HEK293T (cell line): ENCODE results near the gene ARMH3.

Source experiments
- ARNT ChIP-seq: fragments of 450-650 bp; IDR thresholded peaks from 2 replicates; pipeline ENCODE4 v1.6.1; 2017; ENCODE audit warnings: mild to moderate bottlenecking
- BHLHE40 ChIP-seq: fragments of 450-650 bp; IDR thresholded peaks from 2 replicates; pipeline ENCODE4 v1.6.1; 2016; ENCODE audit warnings: mild to moderate bottlenecking, moderate library complexity, borderline replicate concordance
- ELF4 ChIP-seq: fragments of 450-650 bp; IDR thresholded peaks from 2 replicates; pipeline ENCODE4 v1.6.1; 2017; ENCODE audit warnings: antibody characterized with exemption
- FOXA1 ChIP-seq: fragments of 450-650 bp; IDR thresholded peaks from 2 replicates; pipeline ENCODE4 v1.6.1; 2016; ENCODE audit warnings: mild to moderate bottlenecking
- FOXK2 ChIP-seq: fragments of 450-650 bp; IDR thresholded peaks from 2 replicates; pipeline ENCODE4 v1.6.1; 2016; ENCODE audit warnings: mild to moderate bottlenecking
- FOXM1 ChIP-seq: fragments of 450-650 bp; IDR thresholded peaks from 2 replicates; pipeline ENCODE4 v1.6.1; 2017; ENCODE audit warnings: mild to moderate bottlenecking, borderline replicate concordance
- SP1 ChIP-seq: fragments of 450-650 bp; IDR thresholded peaks from 2 replicates; pipeline ENCODE4 v1.6.1; 2017
- SUZ12 ChIP-seq: fragments of 450-650 bp; IDR thresholded peaks from 2 replicates; pipeline ENCODE4 v1.6.1; 2016; ENCODE audit warnings: mild to moderate bottlenecking
- ZNF384 ChIP-seq: fragments of 450-650 bp; IDR thresholded peaks from 2 replicates; pipeline ENCODE4 v1.6.1; 2016

- TF ChIP-seq FOXM1 (no peak), FOXA1 (no peak), SP1 (no peak), BHLHE40 (no peak), FOXK2 (no peak), ZNF384 (no peak), ARNT (no peak), SUZ12 (no peak), ELF4 (no peak)
Observed at GRCh38 chr10:102004376-102004775, 51.6 kb downstream of the ARMH3 start.
